IMR-90 (cell line): ENCODE data around the gene LLPH. TPM values are rescaled to one million over a fixed set of nuclear protein-coding genes. Genes with fewer than 3 reads are reported as not detected.

Source experiments
- ATAC-seq: fragments of 200-7000 bp; cut with Tn5 transposase; 2 replicates; pipeline ENCODE4 v1.9.1; 2020; ENCODE audit warnings: low read depth, mild to moderate bottlenecking, moderate library complexity
- BruUV-seq: library from RNA; stranded (reverse); fragments of 400-500 nt; replicated peaks from 2 replicates; lab custom pipeline; 2021; lab: Mats Ljungman, UMichigan
- CTCF ChIA-PET: fragments of 300-600 bp; formaldehyde crosslinking; extraction: SDS; loops from one replicate; lab custom pipeline; 2021; ENCODE audit warnings: antibody characterized with exemption; lab: Yijun Ruan, JAX
- POLR2A ChIA-PET: fragments of 300-600 bp; sonication (Branson Sonifier 250); formaldehyde crosslinking; loops from one replicate; lab custom pipeline; 2022; ENCODE audit warnings: antibody characterized with exemption; ENCODE audit not compliant: unreplicated experiment; lab: Charles Lee
- DNase-seq: peaks from one replicate; pipeline ENCODE4 v3.0.0; 2013
- H2AFZ ChIP-seq: replicated peaks from 2 replicates; pipeline ENCODE3; 2013; ENCODE audit warnings: low read length, mild to moderate bottlenecking; ENCODE audit not compliant: poor library complexity
- H2AK5ac ChIP-seq: 2 replicates; pipeline ENCODE4 v1.6.1; 2013; ENCODE audit warnings: low read depth, low read length, inconsistent platforms
- H2AK9ac ChIP-seq: replicated peaks from 2 replicates; pipeline ENCODE3; 2013; ENCODE audit warnings: mild to moderate bottlenecking, low read depth, low read length, moderate library complexity; ENCODE audit not compliant: poor library complexity
- H2BK120ac ChIP-seq: 2 replicates; pipeline ENCODE4 v1.6.1; 2013; ENCODE audit warnings: low read depth, low read length, inconsistent platforms
- H2BK15ac ChIP-seq: 3 replicates; pipeline ENCODE4 v1.6.1; 2013; ENCODE audit warnings: low read depth, low read length, inconsistent platforms
- H2BK20ac ChIP-seq: 2 replicates; pipeline ENCODE4 v1.6.1; 2013; ENCODE audit warnings: low read depth, mild to moderate bottlenecking, inconsistent platforms, low read length, moderate library complexity
- H2BK5ac ChIP-seq: 2 replicates; pipeline ENCODE4 v1.6.1; 2013; ENCODE audit warnings: mild to moderate bottlenecking, low read depth, low read length, inconsistent platforms; ENCODE audit not compliant: poor library complexity, severe bottlenecking
- H3K14ac ChIP-seq: replicated peaks from 2 replicates; pipeline ENCODE4 v1.6.1; 2013; ENCODE audit warnings: low read depth, low read length, inconsistent platforms
- H3K18ac ChIP-seq: 2 replicates; pipeline ENCODE4 v1.6.1; 2013; ENCODE audit warnings: low read depth, low read length, control low read depth
- H3K23ac ChIP-seq: 2 replicates; pipeline ENCODE4 v1.6.1; 2013; ENCODE audit warnings: low read depth, low read length, inconsistent platforms
- H3K27ac ChIP-seq: 2 replicates; pipeline ENCODE4 v1.5.1; 2013; ENCODE audit warnings: mild to moderate bottlenecking, control low read depth, low read length; ENCODE audit not compliant: insufficient read depth
- H3K27me3 ChIP-seq: 2 replicates; pipeline ENCODE4 v1.6.1; 2013; ENCODE audit warnings: low read length; ENCODE audit not compliant: control insufficient read depth, insufficient read depth
- H3K36me3 ChIP-seq: 2 replicates; pipeline ENCODE4 v1.6.1; 2013; ENCODE audit warnings: low read length, mixed read lengths; ENCODE audit not compliant: control insufficient read depth, insufficient read depth
- H3K4ac ChIP-seq: 2 replicates; pipeline ENCODE4 v1.6.1; 2013; ENCODE audit warnings: low read depth, low read length, inconsistent platforms
- H3K4me1 ChIP-seq: 2 replicates; pipeline ENCODE4 v1.6.1; 2013; ENCODE audit warnings: low read length, mixed read lengths; ENCODE audit not compliant: control insufficient read depth, insufficient read depth
- H3K4me2 ChIP-seq: 2 replicates; pipeline ENCODE4 v1.6.1; 2013; ENCODE audit warnings: low read depth, mild to moderate bottlenecking, control low read depth, low read length, moderate library complexity
- H3K4me3 ChIP-seq: 2 replicates; pipeline ENCODE4 v1.5.1; 2013; ENCODE audit warnings: low read depth, mild to moderate bottlenecking, control low read depth, low read length, moderate library complexity; ENCODE audit not compliant: insufficient read depth
- H3K56ac ChIP-seq: 2 replicates; pipeline ENCODE4 v1.6.1; 2013; ENCODE audit warnings: low read length, inconsistent platforms; ENCODE audit not compliant: insufficient read depth; ENCODE audit errors: extremely low read depth
- H3K79me1 ChIP-seq, 2 experiments: 2 replicates each; pipeline ENCODE4 v1.6.1; 2013; ENCODE audit warnings: low read length in 2 of 2, inconsistent platforms in 1 of 2, low read depth in 1 of 2
- H3K9ac ChIP-seq: 2 replicates; pipeline ENCODE4 v1.6.1; 2013; ENCODE audit warnings: low read depth, low read length, control low read depth
- H3K9me1 ChIP-seq: 2 replicates; pipeline ENCODE4 v1.6.1; 2013; ENCODE audit warnings: low read length, inconsistent platforms; ENCODE audit not compliant: insufficient read depth
- H3K9me3 ChIP-seq: 2 replicates; pipeline ENCODE4 v1.6.1; 2013; ENCODE audit warnings: low read length; ENCODE audit not compliant: control insufficient read depth, insufficient read depth
- H4K20me1 ChIP-seq: 2 replicates; pipeline ENCODE4 v1.6.1; 2013; ENCODE audit warnings: low read length, inconsistent platforms; ENCODE audit not compliant: insufficient read depth
- H4K5ac ChIP-seq: 2 replicates; pipeline ENCODE4 v1.6.1; 2013; ENCODE audit warnings: mild to moderate bottlenecking, low read depth, low read length, control low read depth
- H4K8ac ChIP-seq, 2 experiments: 2 replicates each; pipeline ENCODE4 v1.6.1; 2013; ENCODE audit warnings: low read depth in 2 of 2, low read length in 2 of 2, control low read depth in 1 of 2, inconsistent platforms in 1 of 2
- H4K91ac ChIP-seq: 2 replicates; pipeline ENCODE4 v1.6.1; 2013; ENCODE audit warnings: low read depth, low read length, inconsistent platforms; ENCODE audit not compliant: insufficient read depth
- BHLHE40 ChIP-seq: fragments of 150-350 bp; IDR thresholded peaks from 2 replicates; pipeline ENCODE4 v1.6.1; 2016; ENCODE audit warnings: mild to moderate bottlenecking, low read depth, low read length
- FOS ChIP-seq: fragments of 150-350 bp; IDR thresholded peaks from 2 replicates; pipeline ENCODE4 v1.6.1; 2016; ENCODE audit warnings: low read depth, low read length
- MXI1 ChIP-seq: IDR thresholded peaks from 2 replicates; pipeline ENCODE4 v1.6.1; 2012; ENCODE audit warnings: low read depth, mild to moderate bottlenecking, low read length, moderate library complexity, borderline replicate concordance
- RAD21 ChIP-seq: IDR thresholded peaks from 2 replicates; pipeline ENCODE4 v1.6.1; 2012; ENCODE audit warnings: low read length, improper control_type of control experiment
- WGBS, 2 experiments: methylation state at CpG; one replicate each; pipeline versions ENCODE4 v1.1.5 to v1.1.7; 2013; ENCODE audit warnings: missing lambda C conversion rate in 2 of 2; ENCODE audit not compliant: insufficient read length in 1 of 2; ENCODE audit errors: extremely low coverage in 2 of 2; 5-methylcytosine and 5-hydroxymethylcytosine counted together
- dilution Hi-C: fragments of 300-500 bp; cut with HindIII; formaldehyde crosslinking; loops from one replicate; pipeline ENCODE4 v1.14.3; 2018; ENCODE audit warnings: low sequenced_read_pairs; ENCODE audit not compliant: unreplicated experiment
- in situ Hi-C: fragments of 300-500 bp; cut with MboI; formaldehyde crosslinking; loops from 3 replicates; pipeline ENCODE4 v1.14.3; 2019; ENCODE audit warnings: low sequenced_read_pairs, inconsistent platforms, mixed read lengths
- intact Hi-C: fragments of 100-400 bp; cut with micrococcal nuclease; formaldehyde crosslinking; loops from 2 replicates; pipeline ENCODE4 v1.10.0; 2022
- polyA plus RNA-seq, 3 experiments: library from polyadenylated mRNA; depleted of rRNA; stranded (reverse); fragments of >200 nt; gene quantifications; 2 replicates each; pipeline ENCODE4 v1.2.3, GENCODE V29; 2012; ENCODE audit warnings: low replicate concordance in 1 of 3
- total RNA-seq: library from RNA; depleted of rRNA; stranded (reverse); fragments of >200 nt; gene quantifications from 2 replicates; pipeline ENCODE4 v1.2.3, GENCODE V29; 2012

Gene LLPH
- total and polyA plus RNA-seq, 2 of the 4 experiments (the other 2 are of a cell fraction): 2.7 to 17.0 TPM

DNA sequence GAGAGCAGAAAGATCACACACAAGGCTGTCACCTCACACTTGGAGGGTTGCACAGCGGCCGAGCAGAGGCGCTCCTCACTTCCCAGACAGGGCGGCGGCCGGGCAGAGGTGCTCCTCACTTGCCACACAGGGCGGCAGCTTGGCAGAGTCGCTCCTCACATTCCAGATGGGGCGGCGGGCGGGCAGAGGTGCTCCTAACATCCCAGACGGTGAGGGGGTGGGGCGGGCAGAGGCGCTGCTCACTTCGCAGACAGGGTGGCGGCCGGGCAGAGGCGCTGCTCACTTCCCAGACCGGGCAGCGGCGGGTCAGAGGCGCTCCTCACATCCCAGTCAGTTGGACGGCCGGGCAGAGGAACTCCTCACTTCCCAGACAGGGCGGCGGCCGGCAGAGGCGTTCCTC, 30.2 kb upstream of the LLPH start:
- H2AK9ac ChIP-seq: no peak overlapping the region
- DNase-seq (no peak), ATAC-seq (no peak)
- in situ Hi-C loops (loop anchor here (25.0 kb wide), 1 partner anchor 252 kb away; no protein-coding TSS in a partner anchor), intact Hi-C loops (no loop called here), dilution Hi-C loops (no loop called here)
- 0 out of 2 replicates have a peak, but pooled peaks cover 3% of the 10 kb centered on the region for H3K9me1 ChIP-seq
- H3K4me3 ChIP-seq: no peak overlapping the region
- WGBS, 2 experiments: 94% methylated on average over 10 of the region's 28 CpGs; no CpG with 5 or more reads in 1 of the 2 experiments
- no peak overlapping the region for H3K14ac ChIP-seq
- H3K4ac ChIP-seq: no peak overlapping the region
- BruUV-seq: no TSS peak
- H3K36me3 ChIP-seq: peaks cover 3% of the 10 kb centered on the region
- H3K79me1 ChIP-seq: peaks cover 42 to 58% of the 10 kb centered on the region in 2 experiments
- CTCF ChIA-PET: no interaction called here
- H3K9ac ChIP-seq: no peak overlapping the region
- H2AFZ ChIP-seq: no peak overlapping the region
- no peak overlapping the region for H2BK120ac ChIP-seq
- no peak overlapping the region for H2BK15ac ChIP-seq
- peaks cover 2% of the 10 kb centered on the region; the same call in 1 of the 2 replicates for H3K9me3 ChIP-seq
- no peak overlapping the region for H4K8ac ChIP-seq
- no peak overlapping the region for H3K23ac ChIP-seq
- no peaks in the 10 kb centered on the region; the same call in 1 of the 2 replicates for H3K4me1 ChIP-seq
- H3K56ac ChIP-seq: no peak overlapping the region
- no peak overlapping the region for H3K4me2 ChIP-seq
- H4K5ac ChIP-seq: no peak overlapping the region
- no peak overlapping the region for H2BK20ac ChIP-seq
- no peaks in the 10 kb centered on the region for H3K27me3 ChIP-seq
- no peak overlapping the region for H3K18ac ChIP-seq
- no peak for TF ChIP-seq FOS
- no peak for TF ChIP-seq MXI1
- no peak for TF ChIP-seq BHLHE40
- no peak for TF ChIP-seq RAD21
- POLR2A ChIA-PET: no interaction called here
- H4K91ac ChIP-seq: no peak overlapping the region
- H2AK5ac ChIP-seq: no peak overlapping the region
- no peak overlapping the region for H2BK5ac ChIP-seq
- H3K27ac ChIP-seq: no peak overlapping the region
- peaks cover 3% of the 10 kb centered on the region; the same call in 1 of the 2 replicates for H4K20me1 ChIP-seq
